GM23338 (cell line): ENCODE data around the gene COL4A2. TPM values are rescaled to one million over a fixed set of nuclear protein-coding genes. Genes with fewer than 3 reads are reported as not detected.
A peak's percentile ranks its signal among the peaks of the same experiment; 100 is the strongest.

Experiments
- ATAC-seq: fragments of 200-7000 bp; cut with Tn5 transposase; 3 replicates; pipeline ENCODE4 v1.9.1; 2020
- DNase-seq: peaks from one replicate; pipeline ENCODE4 v3.0.0-alpha.2; 2015; ENCODE audit warnings: low spot score
- H2AFZ ChIP-seq: fragments of 200-600 bp; sonication (generic); 2 replicates; pipeline ENCODE4 v1.8.0; 2016; ENCODE audit warnings: antibody characterized with exemption, mild to moderate bottlenecking, moderate library complexity
- H3F3A ChIP-seq: fragments of 200-600 bp; sonication (generic); replicated peaks from 2 replicates; pipeline ENCODE4 v1.8.0; 2017; ENCODE audit warnings: antibody characterized with exemption, mixed run types, low read depth
- H3K27ac ChIP-seq: fragments of 200-600 bp; sonication (generic); 2 replicates; pipeline ENCODE4 v1.6.1; 2016; ENCODE audit warnings: low read depth
- H3K27me3 ChIP-seq: fragments of 200-600 bp; sonication (generic); 2 replicates; pipeline ENCODE4 v1.8.0; 2016; ENCODE audit warnings: mild to moderate bottlenecking, mixed run types, moderate library complexity; ENCODE audit not compliant: insufficient read depth
- H3K36me3 ChIP-seq: fragments of 200-600 bp; sonication (generic); 2 replicates; pipeline ENCODE4 v1.8.0; 2016; ENCODE audit warnings: mild to moderate bottlenecking; ENCODE audit not compliant: insufficient read depth
- H3K4me1 ChIP-seq: fragments of 200-600 bp; sonication (generic); 2 replicates; pipeline ENCODE4 v1.8.0; 2016; ENCODE audit warnings: mild to moderate bottlenecking, moderate library complexity; ENCODE audit not compliant: insufficient read depth
- H3K4me2 ChIP-seq: fragments of 200-600 bp; sonication (generic); 2 replicates; pipeline ENCODE4 v1.7.1; 2017; ENCODE audit warnings: mixed run types
- H3K4me3 ChIP-seq: fragments of 200-600 bp; sonication (generic); 2 replicates; pipeline ENCODE4 v1.6.1; 2016; ENCODE audit warnings: mixed run types
- H3K79me2 ChIP-seq: fragments of 200-600 bp; sonication (generic); replicated peaks from 2 replicates; pipeline ENCODE4 v1.8.0; 2017; ENCODE audit warnings: mild to moderate bottlenecking; ENCODE audit not compliant: insufficient read depth
- H3K9me2 ChIP-seq: fragments of 200-600 bp; sonication (generic); 2 replicates; pipeline ENCODE4 v1.8.0; 2017; ENCODE audit not compliant: insufficient read depth
- H4K20me1 ChIP-seq: fragments of 200-600 bp; sonication (generic); replicated peaks from 2 replicates; pipeline ENCODE4 v1.8.0; 2017; ENCODE audit warnings: mild to moderate bottlenecking; ENCODE audit not compliant: insufficient read depth
- H3K27ac Mint-ChIP-seq: 2 replicates; pipeline ENCODE4 v1.8.0; 2020; ENCODE audit warnings: inconsistent platforms, mild to moderate bottlenecking, moderate library complexity, mixed read lengths
- H3K27me3 Mint-ChIP-seq: 3 replicates; pipeline ENCODE4 v1.8.0; 2022; ENCODE audit warnings: low read depth, mild to moderate bottlenecking, moderate library complexity, mixed read lengths, inconsistent platforms; ENCODE audit not compliant: insufficient read depth, poor library complexity
- H3K36me3 Mint-ChIP-seq: 3 replicates; pipeline ENCODE4 v1.8.0; 2021; ENCODE audit warnings: low read depth, mild to moderate bottlenecking, inconsistent platforms, moderate library complexity, mixed read lengths
- H3K4me1 Mint-ChIP-seq: 3 replicates; pipeline ENCODE4 v1.8.0; 2020; ENCODE audit warnings: mild to moderate bottlenecking, inconsistent platforms, mixed read lengths
- H3K4me3 Mint-ChIP-seq: 3 replicates; pipeline ENCODE4 v1.8.0; 2021; ENCODE audit warnings: moderate library complexity, mild to moderate bottlenecking, inconsistent platforms, mixed read lengths
- H3K9me3 Mint-ChIP-seq: 3 replicates; pipeline ENCODE4 v1.8.0; 2020; ENCODE audit warnings: moderate library complexity, mild to moderate bottlenecking, inconsistent platforms, mixed read lengths
- CREB1 ChIP-seq: fragments of 250-450 bp; sonication (Bioruptor Pico); IDR thresholded peaks from 2 replicates; pipeline ENCODE4 v1.5.0; 2020; ENCODE audit warnings: low read depth, mild to moderate bottlenecking, moderate library complexity
- ETS1 ChIP-seq: IDR thresholded peaks from 2 replicates; pipeline ENCODE4 v1.6.1; 2016; ENCODE audit warnings: antibody characterized with exemption
- EZH2 ChIP-seq: fragments of 200-600 bp; sonication (generic); IDR thresholded peaks from one replicate; pipeline ENCODE4 v1.8.0; 2017; ENCODE audit warnings: antibody characterized with exemption, mild to moderate bottlenecking, low read depth; ENCODE audit not compliant: unreplicated experiment
- EZH2phosphoT487 ChIP-seq: fragments of 200-600 bp; sonication (generic); IDR thresholded peaks from one replicate; pipeline ENCODE4 v1.8.1; 2018; ENCODE audit warnings: antibody characterized with exemption; ENCODE audit not compliant: unreplicated experiment
- JUNB ChIP-seq: IDR thresholded peaks from one replicate; pipeline ENCODE4 v1.6.1; 2016; ENCODE audit warnings: antibody characterized with exemption; ENCODE audit not compliant: unreplicated experiment
- NANOG ChIP-seq: IDR thresholded peaks from 2 replicates; pipeline ENCODE4 v1.6.1; 2016; ENCODE audit warnings: antibody characterized with exemption, borderline replicate concordance
- POLR2AphosphoS5 ChIP-seq: IDR thresholded peaks from 2 replicates; pipeline ENCODE4 v1.6.1; 2016; ENCODE audit warnings: antibody characterized with exemption, low read depth
- STAT1 ChIP-seq: IDR thresholded peaks from one replicate; pipeline ENCODE4 v1.6.1; 2016; ENCODE audit warnings: antibody characterized with exemption; ENCODE audit not compliant: unreplicated experiment
- ZNF114 ChIP-seq: fragments of 250-450 bp; sonication (Bioruptor Pico); IDR thresholded peaks from 2 replicates; pipeline ENCODE4 v1.5.0; 2020; ENCODE audit warnings: mild to moderate bottlenecking, moderate library complexity
- ZNF331 ChIP-seq: fragments of 250-450 bp; sonication (Bioruptor Pico); IDR thresholded peaks from 2 replicates; pipeline ENCODE4 v1.5.0; 2020; ENCODE audit warnings: low read depth, mild to moderate bottlenecking, moderate library complexity
- ZNF462 ChIP-seq: fragments of 250-450 bp; sonication (Bioruptor Pico); IDR thresholded peaks from 2 replicates; pipeline ENCODE4 v1.5.0; 2020; ENCODE audit warnings: mild to moderate bottlenecking, moderate library complexity
- polyA plus RNA-seq: library from polyadenylated mRNA; unstranded; fragments of >200 nt; fragmentation: Nextera tagmentation; extraction: Ambion mirVana; gene quantifications from 2 replicates; pipeline ENCODE4 v1.2.1, GENCODE V29; 2016
- total RNA-seq: library from RNA; depleted of rRNA; stranded (reverse); fragments of >200 nt; shearing (Covaris generic); gene quantifications from 2 replicates; pipeline ENCODE4 v1.2.3, GENCODE V29; 2014
- TF ChIP-seq, protein P1 (sequence below): IDR thresholded peaks from one replicate; pipeline ENCODE4 v1.6.1; 2018; ENCODE audit warnings: antibody characterized with exemption; ENCODE audit not compliant: unreplicated experiment
- TF ChIP-seq, protein P2 (sequence below), 2 experiments: fragments of 200-600 bp in 1 of 2; sonication (generic) in 1 of 2; conservative IDR thresholded peaks; 2 replicates each; pipeline versions ENCODE4 v1.5.1 to v1.6.1; 2016 to 2017; ENCODE audit warnings: antibody characterized with exemption in 2 of 2, low read depth in 2 of 2, mild to moderate bottlenecking in 2 of 2, moderate library complexity in 1 of 2

The COL4A2 gene
- total and polyA plus RNA-seq, 2 experiments from 2014 or later = 37.4 to 131 TPM

- Mint-ChIP-seq H3K36me3 (peaks cover 11% of the 10 kb centered on the region), H3K4me1 (peaks cover 34% of the 10 kb centered on the region), H3K27me3 (peaks cover 15% of the 10 kb centered on the region), H3K27ac (peak overlapping the region; percentile 35; the same call in 1 of the 2 replicates), H3K4me3 (no peak overlapping the region), H3K9me3 (no peaks in the 10 kb centered on the region; the same call in 2 of the 3 replicates)
- Histone ChIP-seq H3F3A (no peaks in the 10 kb centered on the region), H3K4me1 (peaks cover 6% of the 10 kb centered on the region; the same call in 1 of the 2 replicates), H3K36me3 (no peaks in the 10 kb centered on the region; the same call in 1 of the 2 replicates), H3K4me3 (no peak overlapping the region), H3K27me3 (no peaks in the 10 kb centered on the region), H3K4me2 (no peak overlapping the region), H3K27ac (no peak overlapping the region), H4K20me1 (no peaks in the 10 kb centered on the region), H2AFZ (no peak overlapping the region), H3K9me2 (no peaks in the 10 kb centered on the region), H3K79me2 (no peaks in the 10 kb centered on the region; the same call in 1 of the 2 replicates)
- TF ChIP-seq STAT1 (no peak), NANOG (no peak), ZNF462 (CRISPR knock-in tag) (no peak), ZNF114 (no peak), ZNF331 (no peak), EZH2 (no peak), JUNB (no peak), EZH2phosphoT487 (no peak), POLR2AphosphoS5 (no peak), CREB1 (no peak), ETS1 (no peak)
- TF ChIP-seq, protein P1, sequence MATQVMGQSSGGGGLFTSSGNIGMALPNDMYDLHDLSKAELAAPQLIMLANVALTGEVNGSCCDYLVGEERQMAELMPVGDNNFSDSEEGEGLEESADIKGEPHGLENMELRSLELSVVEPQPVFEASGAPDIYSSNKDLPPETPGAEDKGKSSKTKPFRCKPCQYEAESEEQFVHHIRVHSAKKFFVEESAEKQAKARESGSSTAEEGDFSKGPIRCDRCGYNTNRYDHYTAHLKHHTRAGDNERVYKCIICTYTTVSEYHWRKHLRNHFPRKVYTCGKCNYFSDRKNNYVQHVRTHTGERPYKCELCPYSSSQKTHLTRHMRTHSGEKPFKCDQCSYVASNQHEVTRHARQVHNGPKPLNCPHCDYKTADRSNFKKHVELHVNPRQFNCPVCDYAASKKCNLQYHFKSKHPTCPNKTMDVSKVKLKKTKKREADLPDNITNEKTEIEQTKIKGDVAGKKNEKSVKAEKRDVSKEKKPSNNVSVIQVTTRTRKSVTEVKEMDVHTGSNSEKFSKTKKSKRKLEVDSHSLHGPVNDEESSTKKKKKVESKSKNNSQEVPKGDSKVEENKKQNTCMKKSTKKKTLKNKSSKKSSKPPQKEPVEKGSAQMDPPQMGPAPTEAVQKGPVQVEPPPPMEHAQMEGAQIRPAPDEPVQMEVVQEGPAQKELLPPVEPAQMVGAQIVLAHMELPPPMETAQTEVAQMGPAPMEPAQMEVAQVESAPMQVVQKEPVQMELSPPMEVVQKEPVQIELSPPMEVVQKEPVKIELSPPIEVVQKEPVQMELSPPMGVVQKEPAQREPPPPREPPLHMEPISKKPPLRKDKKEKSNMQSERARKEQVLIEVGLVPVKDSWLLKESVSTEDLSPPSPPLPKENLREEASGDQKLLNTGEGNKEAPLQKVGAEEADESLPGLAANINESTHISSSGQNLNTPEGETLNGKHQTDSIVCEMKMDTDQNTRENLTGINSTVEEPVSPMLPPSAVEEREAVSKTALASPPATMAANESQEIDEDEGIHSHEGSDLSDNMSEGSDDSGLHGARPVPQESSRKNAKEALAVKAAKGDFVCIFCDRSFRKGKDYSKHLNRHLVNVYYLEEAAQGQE = no peak
- TF ChIP-seq, protein P2, sequence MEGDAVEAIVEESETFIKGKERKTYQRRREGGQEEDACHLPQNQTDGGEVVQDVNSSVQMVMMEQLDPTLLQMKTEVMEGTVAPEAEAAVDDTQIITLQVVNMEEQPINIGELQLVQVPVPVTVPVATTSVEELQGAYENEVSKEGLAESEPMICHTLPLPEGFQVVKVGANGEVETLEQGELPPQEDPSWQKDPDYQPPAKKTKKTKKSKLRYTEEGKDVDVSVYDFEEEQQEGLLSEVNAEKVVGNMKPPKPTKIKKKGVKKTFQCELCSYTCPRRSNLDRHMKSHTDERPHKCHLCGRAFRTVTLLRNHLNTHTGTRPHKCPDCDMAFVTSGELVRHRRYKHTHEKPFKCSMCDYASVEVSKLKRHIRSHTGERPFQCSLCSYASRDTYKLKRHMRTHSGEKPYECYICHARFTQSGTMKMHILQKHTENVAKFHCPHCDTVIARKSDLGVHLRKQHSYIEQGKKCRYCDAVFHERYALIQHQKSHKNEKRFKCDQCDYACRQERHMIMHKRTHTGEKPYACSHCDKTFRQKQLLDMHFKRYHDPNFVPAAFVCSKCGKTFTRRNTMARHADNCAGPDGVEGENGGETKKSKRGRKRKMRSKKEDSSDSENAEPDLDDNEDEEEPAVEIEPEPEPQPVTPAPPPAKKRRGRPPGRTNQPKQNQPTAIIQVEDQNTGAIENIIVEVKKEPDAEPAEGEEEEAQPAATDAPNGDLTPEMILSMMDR (conservative IDR thresholded peaks at IDR 0.05; ENCODE audit: low read depth in 2 of 2) = no peak
- ATAC-seq (no peak), DNase-seq (no peak)
Observed at GRCh38 chr13:110408286-110408685, 101.2 kb downstream of the COL4A2 start.
